HCT116 (cell line): ENCODE data around the gene BRD9. TPM values are rescaled to one million over a fixed set of nuclear protein-coding genes. Genes with fewer than 3 reads are reported as not detected.

ENCODE experiments used
- ATAC-seq: fragments of 200-7000 bp; cut with Tn5 transposase; 2 replicates; pipeline ENCODE4 v1.9.1; 2020; ENCODE audit warnings: mild to moderate bottlenecking, moderate library complexity
- BruUV-seq: library from RNA; stranded (reverse); fragments of 400-500 nt; replicated peaks from 2 replicates; lab custom pipeline; 2021; lab: Mats Ljungman, UMichigan
- CTCF ChIA-PET: fragments of 300-600 bp; sonication (Branson Sonifier 250); formaldehyde crosslinking; loops from one replicate; lab custom pipeline; 2021; ENCODE audit warnings: antibody characterized with exemption; lab: Charles Lee
- POLR2A ChIA-PET: fragments of 300-600, 350-600 bp; sonication (Branson Sonifier 250); formaldehyde crosslinking; loops from one replicate; lab custom pipeline; 2021; ENCODE audit warnings: antibody characterized with exemption; lab: Charles Lee
- RAD21 ChIA-PET, 2 experiments: fragments of 300-600 bp; sonication (Branson Sonifier 250); formaldehyde crosslinking; loops; one replicate each; lab custom pipeline; 2023; ENCODE audit warnings: low total read pairs in 2 of 2; ENCODE audit not compliant: uncharacterized antibody in 2 of 2, unreplicated experiment in 2 of 2, low non-redundant PET in 1 of 2; lab: Charles Lee
- DNase-seq: peaks from one replicate; pipeline ENCODE4 v3.0.0-alpha.2; 2010; ENCODE audit warnings: low read depth, low spot score
- H2AFZ ChIP-seq: fragments of 200-600 bp; shearing (Covaris generic), sonication (generic); 2 replicates; pipeline ENCODE4 v1.6.1; 2017; ENCODE audit warnings: low read depth, mixed run types, mixed read lengths, antibody characterized with exemption, low read length; ENCODE audit not compliant: poor library complexity, severe bottlenecking
- H3K27ac ChIP-seq: 2 replicates; pipeline ENCODE4 v1.5.1; 2012; ENCODE audit warnings: low read depth, low read length
- H3K27me3 ChIP-seq: fragments of 200-600 bp; sonication (generic); 2 replicates; pipeline ENCODE4 v1.6.1; 2016; ENCODE audit warnings: mixed run types, low read length, mixed read lengths; ENCODE audit not compliant: insufficient read depth
- H3K36me3 ChIP-seq, 2 experiments: fragments of 200-500 bp in 1 of 2; fragments of 200-600 bp in 1 of 2; sonication (Bioruptor generic) in 1 of 2; sonication (generic) in 1 of 2; 2 replicates each; pipeline versions ENCODE4 v1.5.1 to v1.6.1; 2014 to 2016; ENCODE audit warnings: low read length in 2 of 2, inconsistent platforms in 1 of 2, mixed read lengths in 1 of 2, mixed run types in 1 of 2; ENCODE audit not compliant: insufficient read depth in 2 of 2, control insufficient read depth in 1 of 2
- H3K4me1 ChIP-seq, 2 experiments: fragments of 200-600 bp in 1 of 2; sonication (generic) in 1 of 2; 2 replicates each; pipeline versions ENCODE4 v1.5.1 to v1.6.1; 2012 to 2017; ENCODE audit warnings: low read length in 2 of 2, inconsistent platforms in 1 of 2, mild to moderate bottlenecking in 1 of 2, mixed read lengths in 1 of 2, mixed run types in 1 of 2, moderate library complexity in 1 of 2; ENCODE audit not compliant: insufficient read depth in 2 of 2, control insufficient read depth in 1 of 2
- H3K4me2 ChIP-seq: fragments of 200-600 bp; sonication (generic); 2 replicates; pipeline ENCODE4 v1.6.1; 2017; ENCODE audit warnings: mixed run types, low read length, mixed read lengths
- H3K4me3 ChIP-seq, 2 experiments: fragments of 200-600 bp in 1 of 2; sonication (generic) in 1 of 2; replicated peaks in 1 of 2; 2 replicates each; pipeline ENCODE4 v1.5.1; 2011 to 2016; ENCODE audit warnings: low read length in 2 of 2, control low read depth in 1 of 2, low read depth in 1 of 2, mild to moderate bottlenecking in 1 of 2, mixed read lengths in 1 of 2, mixed run types in 1 of 2
- H3K79me2 ChIP-seq: fragments of 200-600 bp; sonication (generic); 2 replicates; pipeline ENCODE4 v1.6.1; 2017; ENCODE audit warnings: mild to moderate bottlenecking, mixed run types, low read length, moderate library complexity, mixed read lengths; ENCODE audit not compliant: insufficient read depth
- H3K9ac ChIP-seq: fragments of 200-600 bp; sonication (generic); 2 replicates; pipeline ENCODE4 v1.6.1; 2016; ENCODE audit warnings: low read length, mixed read lengths
- H3K9me2 ChIP-seq: fragments of 200-600 bp; sonication (generic), shearing (Covaris generic); 2 replicates; pipeline ENCODE4 v1.6.1; 2017; ENCODE audit warnings: mixed run types, mild to moderate bottlenecking, moderate library complexity; ENCODE audit not compliant: insufficient read depth
- H3K9me3 ChIP-seq, 2 experiments: fragments of 200-500 bp in 1 of 2; fragments of 200-600 bp in 1 of 2; sonication (Bioruptor generic) in 1 of 2; sonication (generic) in 1 of 2; 2 replicates each; pipeline ENCODE4 v1.6.1; 2014 to 2017; ENCODE audit warnings: low read length in 2 of 2, mixed read lengths in 2 of 2, inconsistent platforms in 1 of 2, low read depth in 1 of 2, mild to moderate bottlenecking in 1 of 2, mixed run types in 1 of 2, moderate library complexity in 1 of 2; ENCODE audit not compliant: control insufficient read depth in 1 of 2, insufficient read depth in 1 of 2
- H4K20me1 ChIP-seq: fragments of 200-600 bp; sonication (generic), shearing (Covaris generic); 2 replicates; pipeline ENCODE4 v1.6.1; 2017; ENCODE audit warnings: mixed run types, mild to moderate bottlenecking, moderate library complexity; ENCODE audit not compliant: insufficient read depth
- CEBPB ChIP-seq: IDR thresholded peaks from 2 replicates; pipeline ENCODE4 v1.6.1; 2012; ENCODE audit warnings: low read depth
- EGR1 ChIP-seq: IDR thresholded peaks from 2 replicates; pipeline ENCODE4 v1.6.1; 2012; ENCODE audit warnings: low read depth
- ELF1 ChIP-seq: IDR thresholded peaks from 2 replicates; pipeline ENCODE4 v1.6.1; 2012; ENCODE audit warnings: low read depth, borderline replicate concordance
- EZH2 ChIP-seq: fragments of 200-600 bp; sonication (generic); IDR thresholded peaks from 2 replicates; pipeline ENCODE4 v1.6.1; 2017; ENCODE audit warnings: antibody characterized with exemption, mixed run types
- EZH2phosphoT487 ChIP-seq: fragments of 200-600 bp; IDR thresholded peaks from 2 replicates; pipeline ENCODE4 v1.6.1; 2018; ENCODE audit warnings: antibody characterized with exemption, borderline replicate concordance
- FOSL1 ChIP-seq: IDR thresholded peaks from 2 replicates; pipeline ENCODE4 v1.6.1; 2012; ENCODE audit warnings: low read depth
- JUND ChIP-seq: IDR thresholded peaks from 2 replicates; pipeline ENCODE4 v1.6.1; 2012
- POLR2A ChIP-seq: IDR thresholded peaks from 2 replicates; pipeline ENCODE4 v1.7.0; 2011; ENCODE audit warnings: borderline replicate concordance; ENCODE audit not compliant: insufficient read depth, insufficient read length; ENCODE audit errors: extremely low read depth
- RAD21 ChIP-seq: IDR thresholded peaks from 2 replicates; pipeline ENCODE4 v1.6.1; 2012; ENCODE audit warnings: low read depth, mild to moderate bottlenecking
- SIN3A ChIP-seq: IDR thresholded peaks from 2 replicates; pipeline ENCODE4 v1.6.1; 2012; ENCODE audit warnings: low read depth
- SP1 ChIP-seq: IDR thresholded peaks from 2 replicates; pipeline ENCODE4 v1.6.1; 2012; ENCODE audit warnings: low read depth
- SRF ChIP-seq: IDR thresholded peaks from 2 replicates; pipeline ENCODE4 v1.6.1; 2012; ENCODE audit warnings: low read depth
- TCF7L2 ChIP-seq: IDR thresholded peaks from 2 replicates; pipeline ENCODE4 v1.7.0; 2011; ENCODE audit warnings: borderline replicate concordance, inconsistent platforms; ENCODE audit not compliant: insufficient read depth, insufficient read length; ENCODE audit errors: extremely low read depth
- YY1 ChIP-seq: IDR thresholded peaks from 2 replicates; pipeline ENCODE4 v1.6.1; 2011; ENCODE audit warnings: low read length, low read depth, moderate library complexity, mild to moderate bottlenecking; ENCODE audit not compliant: insufficient replicate concordance; ENCODE audit errors: extremely low read depth
- intact Hi-C: fragments of 100-400 bp; cut with micrococcal nuclease; formaldehyde crosslinking; loops from 2 replicates; pipeline ENCODE4 v1.10.0; 2022
- total RNA-seq: library from RNA; stranded (reverse); gene quantifications from one replicate; pipeline ENCODE4 v1.2.1, GENCODE V29; 2021; ENCODE audit not compliant: unreplicated experiment
- TF ChIP-seq, protein P1 (sequence below): IDR thresholded peaks from 2 replicates; pipeline ENCODE4 v1.6.1; 2012; ENCODE audit warnings: low read depth
- TF ChIP-seq, protein P2 (sequence below): IDR thresholded peaks from 2 replicates; pipeline ENCODE4 v1.6.1; 2012

The BRD9 gene
- total RNA-seq, 1 experiment from 2014 or later: 54.6 TPM

DNA sequence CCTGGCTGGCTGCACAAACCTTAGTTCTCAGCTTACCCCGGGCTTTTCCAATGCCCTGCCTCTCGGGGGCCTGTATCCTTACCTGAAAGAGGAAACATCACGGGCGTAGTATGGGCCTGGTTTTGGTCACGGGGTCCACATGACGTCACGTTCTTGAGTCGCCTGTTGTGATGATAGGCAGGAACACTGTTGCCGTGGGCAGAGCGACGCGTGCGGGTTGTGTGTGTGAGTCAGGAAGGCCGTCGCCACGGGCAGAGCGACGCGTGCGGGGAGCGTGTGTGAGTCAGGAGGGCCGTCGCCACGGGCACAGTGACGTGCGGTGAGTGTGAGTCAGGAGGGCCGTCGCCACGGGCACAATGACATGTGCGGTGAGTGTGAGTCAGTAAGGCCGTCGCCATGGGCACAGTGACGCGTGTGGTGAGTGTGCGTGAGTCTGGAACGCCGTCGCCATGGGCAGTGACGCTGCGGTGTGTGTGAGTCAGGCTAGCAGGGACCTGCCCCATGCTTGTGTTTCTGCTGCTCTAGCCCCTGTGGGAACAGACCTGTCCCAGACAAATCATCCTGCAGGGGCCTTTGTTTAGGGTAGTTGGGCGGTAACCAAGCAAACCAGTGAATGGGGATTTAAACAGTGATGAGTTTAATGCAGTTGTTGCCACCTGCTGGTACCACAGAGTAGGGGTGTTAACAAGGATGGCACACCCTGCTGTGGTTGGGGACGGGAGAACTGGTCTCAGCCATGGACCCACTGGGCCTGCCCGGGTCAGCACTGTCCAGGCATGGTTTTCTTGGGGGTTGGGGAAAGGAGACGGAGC is 19.9 kb upstream of the BRD9 start (continued):
- TF ChIP-seq FOSL1 (peak; percentile 83), JUND (peak; percentile 85), SIN3A (peak; percentile 67), SRF (peak; percentile 70; the same call in 1 of the 2 replicates), RAD21 (peak; percentile 48; the same call in 1 of the 2 replicates), ELF1 (no peak)

DNA sequence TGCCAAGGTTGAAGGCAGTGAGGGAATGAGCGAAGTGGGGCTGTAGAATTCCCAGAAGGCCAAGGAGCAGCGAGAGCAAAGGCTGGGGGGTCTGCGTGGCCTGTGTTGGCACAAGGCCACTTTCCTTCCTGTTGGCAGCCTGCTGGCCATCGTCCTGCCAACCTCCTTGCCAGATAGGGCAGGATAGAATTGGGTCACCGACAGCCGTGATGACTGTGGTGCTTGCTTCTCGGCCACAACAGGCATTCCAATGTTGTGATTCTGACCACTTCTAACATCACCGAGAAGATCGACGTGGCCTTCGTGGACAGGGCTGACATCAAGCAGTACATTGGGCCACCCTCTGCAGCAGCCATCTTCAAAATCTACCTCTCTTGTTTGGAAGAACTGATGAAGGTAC is 19.0 kb upstream of the BRD9 start:
- BruUV-seq: no TSS peak
- RAD21 ChIA-PET: no interaction called here
- H4K20me1 ChIP-seq: peaks cover 5% of the 10 kb centered on the region; the same call in 1 of the 2 replicates
- no peaks in the 10 kb centered on the region for H3K9me2 ChIP-seq
- no peaks in the 10 kb centered on the region for H3K9me3 ChIP-seq
- peak; percentile 32; the same call in 1 of the 2 replicates for TF ChIP-seq SIN3A
- TF ChIP-seq YY1: no peak
- no peak for TF ChIP-seq SP1
- peaks cover 14% of the 10 kb centered on the region for H3K79me2 ChIP-seq
- ATAC-seq: peak; percentile 14; the same call in 1 of the 2 replicates
- H2AFZ ChIP-seq: no peak overlapping the region
- H3K27ac ChIP-seq: peak overlapping the region; percentile 73; the same call in 1 of the 2 replicates
- CTCF ChIA-PET: interaction anchor here (1.1 kb wide), 2 partner anchors 8 to 465 kb away, joined by 3 read pairs; no protein-coding TSS in a partner anchor
- H3K36me3 ChIP-seq: peaks cover 22 to 48% of the 10 kb centered on the region in 2 experiments
- intact Hi-C loops: no loop called here
- POLR2A ChIA-PET: no interaction called here
- H3K4me1 ChIP-seq: peaks cover 15 to 31% of the 10 kb centered on the region in 2 experiments
- H3K27me3 ChIP-seq: no peaks in the 10 kb centered on the region
- peak overlapping the region; percentile 75 for H3K4me2 ChIP-seq
- H3K9ac ChIP-seq: peak overlapping the region; percentile 66
- DNase-seq: peak; percentile 55
- H3K4me3 ChIP-seq: peak overlapping the region in 1 of 2 experiments; percentile 35; a peak in 2 of 4 replicates

DNA sequence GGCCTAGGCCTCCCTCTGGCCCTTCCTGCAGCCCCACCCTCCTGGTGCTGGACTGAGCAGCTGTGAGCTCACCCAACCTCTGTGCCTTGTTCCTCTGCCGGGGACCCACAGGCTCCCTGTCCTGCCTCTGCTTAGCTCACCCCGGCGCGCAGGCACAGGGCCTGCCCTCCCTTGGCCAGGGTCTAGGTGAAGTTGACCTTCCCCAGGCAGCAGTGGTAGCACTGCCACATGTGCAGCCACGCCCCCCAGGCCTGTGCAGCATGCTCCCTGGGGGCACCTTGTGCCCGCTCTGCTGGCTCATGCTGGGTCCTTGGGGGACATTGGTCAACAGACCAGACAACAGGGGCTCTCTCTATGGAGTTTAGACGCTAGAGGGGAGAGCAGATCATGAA is 18.2 kb upstream of the BRD9 start:
- H2AFZ ChIP-seq: no peak overlapping the region
- no TSS peak for BruUV-seq
- CTCF ChIA-PET: no interaction called here
- no peaks in the 10 kb centered on the region for H3K9me2 ChIP-seq
- peaks cover 21 to 45% of the 10 kb centered on the region in 2 experiments for H3K36me3 ChIP-seq
- no peak overlapping the region for H3K27ac ChIP-seq
- no peak overlapping the region for H3K4me2 ChIP-seq
- H3K4me1 ChIP-seq: peaks cover 15 to 31% of the 10 kb centered on the region in 2 experiments
- H3K9ac ChIP-seq: peak overlapping the region; percentile 20; the same call in 1 of the 2 replicates
- RAD21 ChIA-PET: no interaction called here
- no peak for DNase-seq
- intact Hi-C loops: no loop called here
- H3K79me2 ChIP-seq: peaks cover 16% of the 10 kb centered on the region
- H4K20me1 ChIP-seq: peaks cover 6% of the 10 kb centered on the region; the same call in 1 of the 2 replicates
- no peak for ATAC-seq
- POLR2A ChIA-PET: no interaction called here
- H3K4me3 ChIP-seq: no peak overlapping the region
- no peaks in the 10 kb centered on the region for H3K9me3 ChIP-seq
- no peaks in the 10 kb centered on the region for H3K27me3 ChIP-seq
- no peak for TF ChIP-seq SP1
- TF ChIP-seq, protein P1, sequence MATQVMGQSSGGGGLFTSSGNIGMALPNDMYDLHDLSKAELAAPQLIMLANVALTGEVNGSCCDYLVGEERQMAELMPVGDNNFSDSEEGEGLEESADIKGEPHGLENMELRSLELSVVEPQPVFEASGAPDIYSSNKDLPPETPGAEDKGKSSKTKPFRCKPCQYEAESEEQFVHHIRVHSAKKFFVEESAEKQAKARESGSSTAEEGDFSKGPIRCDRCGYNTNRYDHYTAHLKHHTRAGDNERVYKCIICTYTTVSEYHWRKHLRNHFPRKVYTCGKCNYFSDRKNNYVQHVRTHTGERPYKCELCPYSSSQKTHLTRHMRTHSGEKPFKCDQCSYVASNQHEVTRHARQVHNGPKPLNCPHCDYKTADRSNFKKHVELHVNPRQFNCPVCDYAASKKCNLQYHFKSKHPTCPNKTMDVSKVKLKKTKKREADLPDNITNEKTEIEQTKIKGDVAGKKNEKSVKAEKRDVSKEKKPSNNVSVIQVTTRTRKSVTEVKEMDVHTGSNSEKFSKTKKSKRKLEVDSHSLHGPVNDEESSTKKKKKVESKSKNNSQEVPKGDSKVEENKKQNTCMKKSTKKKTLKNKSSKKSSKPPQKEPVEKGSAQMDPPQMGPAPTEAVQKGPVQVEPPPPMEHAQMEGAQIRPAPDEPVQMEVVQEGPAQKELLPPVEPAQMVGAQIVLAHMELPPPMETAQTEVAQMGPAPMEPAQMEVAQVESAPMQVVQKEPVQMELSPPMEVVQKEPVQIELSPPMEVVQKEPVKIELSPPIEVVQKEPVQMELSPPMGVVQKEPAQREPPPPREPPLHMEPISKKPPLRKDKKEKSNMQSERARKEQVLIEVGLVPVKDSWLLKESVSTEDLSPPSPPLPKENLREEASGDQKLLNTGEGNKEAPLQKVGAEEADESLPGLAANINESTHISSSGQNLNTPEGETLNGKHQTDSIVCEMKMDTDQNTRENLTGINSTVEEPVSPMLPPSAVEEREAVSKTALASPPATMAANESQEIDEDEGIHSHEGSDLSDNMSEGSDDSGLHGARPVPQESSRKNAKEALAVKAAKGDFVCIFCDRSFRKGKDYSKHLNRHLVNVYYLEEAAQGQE: no peak
- TF ChIP-seq EZH2phosphoT487: no peak
- TF ChIP-seq, protein P2, sequence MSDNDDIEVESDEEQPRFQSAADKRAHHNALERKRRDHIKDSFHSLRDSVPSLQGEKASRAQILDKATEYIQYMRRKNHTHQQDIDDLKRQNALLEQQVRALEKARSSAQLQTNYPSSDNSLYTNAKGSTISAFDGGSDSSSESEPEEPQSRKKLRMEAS: no peak
- TF ChIP-seq JUND: no peak
- TF ChIP-seq EGR1: no peak
- no peak for TF ChIP-seq FOSL1
- TF ChIP-seq EZH2: no peak
- TF ChIP-seq CEBPB: no peak
- no peak for TF ChIP-seq POLR2A
- no peak for TF ChIP-seq TCF7L2
